ENCODE results near the gene CCDC159.

- TF ChIP-seq POLR2A (IDR thresholded peaks at IDR 0.05; ENCODE audit: low read depth, low read length), result peak; percentile 62; the same call in 1 of the 2 replicates
- no peak for TF ChIP-seq TAF1 (IDR thresholded peaks at IDR 0.05; ENCODE audit: borderline replicate concordance, low read depth, low read length)
Observed at GRCh38 chr19:11346104-11346940, at the start of gene CCDC159, which contains the start of gene TMEM205.
